Measurements from ENCODE around the gene CA5A. TPM values are rescaled to one million over a fixed set of nuclear protein-coding genes. Genes with fewer than 3 reads are reported as not detected.

The CA5A gene
- total and polyA plus RNA-seq, 9 of the 15 experiments (the other 6 are each of a cell fraction or from before 2014, with no cell fraction given) = not detected

DNA sequence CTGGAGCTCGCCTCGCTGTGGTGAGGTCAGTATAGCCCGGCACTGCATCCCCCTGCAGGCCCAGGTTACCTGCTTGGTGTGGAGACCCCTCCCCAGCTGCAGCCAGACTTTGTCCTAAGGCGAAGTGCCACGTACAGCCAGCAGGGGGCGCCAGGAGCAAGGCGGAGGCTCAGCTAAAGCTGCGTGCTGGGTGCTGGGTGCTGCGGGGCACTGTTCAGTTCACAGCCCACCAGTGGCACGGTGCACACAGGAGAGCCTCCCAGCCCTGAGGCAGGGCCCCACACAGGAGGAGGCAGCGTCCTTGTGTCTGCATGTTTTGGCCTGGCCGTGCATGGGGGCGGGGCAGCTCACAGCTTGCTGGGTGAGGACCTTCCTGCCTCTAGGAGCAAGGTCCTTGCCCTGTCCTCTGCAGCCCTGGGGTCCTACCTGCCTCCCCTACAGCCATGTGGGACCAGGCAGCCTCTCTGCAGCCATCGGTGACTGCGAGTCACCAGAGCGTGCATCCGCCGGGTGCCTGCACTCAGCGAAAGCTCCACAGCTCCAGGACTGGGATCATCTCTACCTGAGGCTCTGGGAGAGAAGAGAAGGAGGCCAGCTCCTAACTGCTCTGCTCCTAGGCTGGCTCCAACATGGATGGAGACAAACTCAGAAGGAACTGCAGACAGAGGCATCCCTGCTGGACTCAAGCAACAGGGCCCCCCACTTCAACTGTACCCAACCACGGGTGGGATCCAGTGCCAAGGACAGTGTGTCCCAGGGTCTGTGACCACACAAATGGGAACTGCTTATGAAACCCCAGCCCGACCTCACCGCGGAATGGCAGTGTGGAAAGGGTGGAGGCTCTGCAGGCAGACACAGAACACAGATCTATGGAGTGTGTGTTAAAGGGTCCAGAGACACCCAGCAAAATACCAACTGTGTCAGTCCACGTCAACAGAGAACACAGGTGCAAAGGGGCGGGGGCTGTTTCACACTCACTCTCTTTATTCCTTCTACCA lies 86.0 kb downstream of the CA5A start (continued):
- TF ChIP-seq, protein P1, sequence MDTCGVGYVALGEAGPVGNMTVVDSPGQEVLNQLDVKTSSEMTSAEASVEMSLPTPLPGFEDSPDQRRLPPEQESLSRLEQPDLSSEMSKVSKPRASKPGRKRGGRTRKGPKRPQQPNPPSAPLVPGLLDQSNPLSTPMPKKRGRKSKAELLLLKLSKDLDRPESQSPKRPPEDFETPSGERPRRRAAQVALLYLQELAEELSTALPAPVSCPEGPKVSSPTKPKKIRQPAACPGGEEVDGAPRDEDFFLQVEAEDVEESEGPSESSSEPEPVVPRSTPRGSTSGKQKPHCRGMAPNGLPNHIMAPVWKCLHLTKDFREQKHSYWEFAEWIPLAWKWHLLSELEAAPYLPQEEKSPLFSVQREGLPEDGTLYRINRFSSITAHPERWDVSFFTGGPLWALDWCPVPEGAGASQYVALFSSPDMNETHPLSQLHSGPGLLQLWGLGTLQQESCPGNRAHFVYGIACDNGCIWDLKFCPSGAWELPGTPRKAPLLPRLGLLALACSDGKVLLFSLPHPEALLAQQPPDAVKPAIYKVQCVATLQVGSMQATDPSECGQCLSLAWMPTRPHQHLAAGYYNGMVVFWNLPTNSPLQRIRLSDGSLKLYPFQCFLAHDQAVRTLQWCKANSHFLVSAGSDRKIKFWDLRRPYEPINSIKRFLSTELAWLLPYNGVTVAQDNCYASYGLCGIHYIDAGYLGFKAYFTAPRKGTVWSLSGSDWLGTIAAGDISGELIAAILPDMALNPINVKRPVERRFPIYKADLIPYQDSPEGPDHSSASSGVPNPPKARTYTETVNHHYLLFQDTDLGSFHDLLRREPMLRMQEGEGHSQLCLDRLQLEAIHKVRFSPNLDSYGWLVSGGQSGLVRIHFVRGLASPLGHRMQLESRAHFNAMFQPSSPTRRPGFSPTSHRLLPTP (IDR thresholded peaks at IDR 0.05; ENCODE audit: borderline replicate concordance, extremely low read depth, insufficient read length) = no peak
- no peak for TF ChIP-seq SPI1 (IDR thresholded peaks at IDR 0.05; ENCODE audit: borderline replicate concordance, low read depth, low read length)
- no peak for TF ChIP-seq CBX8 (IDR thresholded peaks at IDR 0.05; ENCODE audit: borderline replicate concordance, extremely low read depth, low read depth, low read length, poor library complexity, severe bottlenecking)
- TF ChIP-seq, protein P2, sequence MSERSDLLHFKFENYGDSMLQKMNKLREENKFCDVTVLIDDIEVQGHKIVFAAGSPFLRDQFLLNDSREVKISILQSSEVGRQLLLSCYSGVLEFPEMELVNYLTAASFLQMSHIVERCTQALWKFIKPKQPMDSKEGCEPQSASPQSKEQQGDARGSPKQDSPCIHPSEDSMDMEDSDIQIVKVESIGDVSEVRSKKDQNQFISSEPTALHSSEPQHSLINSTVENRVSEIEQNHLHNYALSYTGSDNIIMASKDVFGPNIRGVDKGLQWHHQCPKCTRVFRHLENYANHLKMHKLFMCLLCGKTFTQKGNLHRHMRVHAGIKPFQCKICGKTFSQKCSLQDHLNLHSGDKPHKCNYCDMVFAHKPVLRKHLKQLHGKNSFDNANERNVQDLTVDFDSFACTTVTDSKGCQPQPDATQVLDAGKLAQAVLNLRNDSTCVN (CRISPR knock-in tag; IDR thresholded peaks at IDR 0.05) = no peak
- TF ChIP-seq ZNF174 (CRISPR knock-in tag; IDR thresholded peaks at IDR 0.05) = no peak
- TF ChIP-seq, protein P3, sequence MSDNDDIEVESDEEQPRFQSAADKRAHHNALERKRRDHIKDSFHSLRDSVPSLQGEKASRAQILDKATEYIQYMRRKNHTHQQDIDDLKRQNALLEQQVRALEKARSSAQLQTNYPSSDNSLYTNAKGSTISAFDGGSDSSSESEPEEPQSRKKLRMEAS (CRISPR knock-in tag; IDR thresholded peaks at IDR 0.05) = 0 out of 2 replicates have a peak, but pooled peaks have one; percentile 41
- TF ChIP-seq, protein P4, sequence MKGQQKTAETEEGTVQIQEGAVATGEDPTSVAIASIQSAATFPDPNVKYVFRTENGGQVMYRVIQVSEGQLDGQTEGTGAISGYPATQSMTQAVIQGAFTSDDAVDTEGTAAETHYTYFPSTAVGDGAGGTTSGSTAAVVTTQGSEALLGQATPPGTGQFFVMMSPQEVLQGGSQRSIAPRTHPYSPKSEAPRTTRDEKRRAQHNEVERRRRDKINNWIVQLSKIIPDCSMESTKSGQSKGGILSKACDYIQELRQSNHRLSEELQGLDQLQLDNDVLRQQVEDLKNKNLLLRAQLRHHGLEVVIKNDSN (CRISPR knock-in tag; IDR thresholded peaks at IDR 0.05) = no peak
- TF ChIP-seq ESRRB (CRISPR knock-in tag; IDR thresholded peaks at IDR 0.05; ENCODE audit: borderline replicate concordance) = no peak
- TF ChIP-seq, protein P5, sequence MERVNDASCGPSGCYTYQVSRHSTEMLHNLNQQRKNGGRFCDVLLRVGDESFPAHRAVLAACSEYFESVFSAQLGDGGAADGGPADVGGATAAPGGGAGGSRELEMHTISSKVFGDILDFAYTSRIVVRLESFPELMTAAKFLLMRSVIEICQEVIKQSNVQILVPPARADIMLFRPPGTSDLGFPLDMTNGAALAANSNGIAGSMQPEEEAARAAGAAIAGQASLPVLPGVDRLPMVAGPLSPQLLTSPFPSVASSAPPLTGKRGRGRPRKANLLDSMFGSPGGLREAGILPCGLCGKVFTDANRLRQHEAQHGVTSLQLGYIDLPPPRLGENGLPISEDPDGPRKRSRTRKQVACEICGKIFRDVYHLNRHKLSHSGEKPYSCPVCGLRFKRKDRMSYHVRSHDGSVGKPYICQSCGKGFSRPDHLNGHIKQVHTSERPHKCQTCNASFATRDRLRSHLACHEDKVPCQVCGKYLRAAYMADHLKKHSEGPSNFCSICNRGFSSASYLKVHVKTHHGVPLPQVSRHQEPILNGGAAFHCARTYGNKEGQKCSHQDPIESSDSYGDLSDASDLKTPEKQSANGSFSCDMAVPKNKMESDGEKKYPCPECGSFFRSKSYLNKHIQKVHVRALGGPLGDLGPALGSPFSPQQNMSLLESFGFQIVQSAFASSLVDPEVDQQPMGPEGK (CRISPR knock-in tag; IDR thresholded peaks at IDR 0.05; ENCODE audit: borderline replicate concordance) = no peak
- TF ChIP-seq STAG1 (CRISPR knock-in tag; IDR thresholded peaks at IDR 0.05; ENCODE audit: borderline replicate concordance) = peak; percentile 80
- TF ChIP-seq, protein P6, sequence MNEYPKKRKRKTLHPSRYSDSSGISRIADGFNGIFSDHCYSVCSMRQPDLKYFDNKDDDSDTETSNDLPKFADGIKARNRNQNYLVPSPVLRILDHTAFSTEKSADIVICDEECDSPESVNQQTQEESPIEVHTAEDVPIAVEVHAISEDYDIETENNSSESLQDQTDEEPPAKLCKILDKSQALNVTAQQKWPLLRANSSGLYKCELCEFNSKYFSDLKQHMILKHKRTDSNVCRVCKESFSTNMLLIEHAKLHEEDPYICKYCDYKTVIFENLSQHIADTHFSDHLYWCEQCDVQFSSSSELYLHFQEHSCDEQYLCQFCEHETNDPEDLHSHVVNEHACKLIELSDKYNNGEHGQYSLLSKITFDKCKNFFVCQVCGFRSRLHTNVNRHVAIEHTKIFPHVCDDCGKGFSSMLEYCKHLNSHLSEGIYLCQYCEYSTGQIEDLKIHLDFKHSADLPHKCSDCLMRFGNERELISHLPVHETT (CRISPR knock-in tag; conservative IDR thresholded peaks at IDR 0.05 in 1 of 2, IDR thresholded peaks at IDR 0.05 in 1 of 2) = no peak
- TF ChIP-seq ZNF311 (CRISPR knock-in tag; IDR thresholded peaks at IDR 0.05) = no peak
- TF ChIP-seq LARP7 (IDR thresholded peaks at IDR 0.05) = no peak
- no peak for TF ChIP-seq ZNF780A (CRISPR knock-in tag; IDR thresholded peaks at IDR 0.05)

All from K562 (cell line).